HepG2 (cell line): ENCODE measurements around the gene FCN3. TPM values are rescaled to one million over a fixed set of nuclear protein-coding genes. Genes with fewer than 3 reads are reported as not detected.

Experiments
- IKZF1 ChIP-seq: fragments of 450-650 bp; IDR thresholded peaks from 2 replicates; pipeline ENCODE4 v1.7.1; 2016
- RFXANK ChIP-seq: IDR thresholded peaks from 2 replicates; pipeline ENCODE4 v1.6.1; 2016
- SALL2 ChIP-seq: sonication (generic); formaldehyde crosslinking; IDR thresholded peaks from 2 replicates; pipeline ENCODE4 v1.8.1; 2023; ENCODE audit warnings: mild to moderate bottlenecking, missing genetic modification reagents, inconsistent platforms
- TRAFD1 ChIP-seq: sonication (generic); formaldehyde crosslinking; IDR thresholded peaks from 2 replicates; pipeline ENCODE4 v1.5.1; 2020; ENCODE audit warnings: missing genetic modification reagents, mild to moderate bottlenecking, borderline replicate concordance
- ZNF263 ChIP-seq: sonication (generic); formaldehyde crosslinking; IDR thresholded peaks from 2 replicates; pipeline ENCODE4 v1.4.0; 2020; ENCODE audit warnings: missing genetic modification reagents
- polyA plus RNA-seq, 8 experiments: library from polyadenylated mRNA; depleted of rRNA in 3 of 8; stranded (reverse) in 7 of 8; unstranded in 1 of 8; fragments of >200 nt; fragmentation: Illumina TruSeq in 4 of 8; extraction: Trizol in 4 of 8; gene quantifications; 2 replicates each; pipeline versions ENCODE4 v1.2.1 to v1.2.3, GENCODE V29; 2011 to 2016; ENCODE audit warnings: low read depth in 4 of 8, missing spikeins in 1 of 8, mixed read lengths in 1 of 8; ENCODE audit not compliant: insufficient read depth in 1 of 8
- total RNA-seq, 5 experiments: library from RNA; depleted of rRNA; stranded (reverse); fragments of >200 nt; fragmentation: Illumina TruSeq; extraction: Trizol; gene quantifications; 2 replicates each; pipeline ENCODE4 v1.2.3, GENCODE V29; 2016; ENCODE audit warnings: low read depth in 1 of 5
- TF ChIP-seq, protein P1 (sequence below): sonication (generic); formaldehyde crosslinking; IDR thresholded peaks from 2 replicates; pipeline ENCODE4 v1.5.1; 2020; ENCODE audit warnings: mild to moderate bottlenecking, missing genetic modification reagents, borderline replicate concordance

FCN3 gene
- total and polyA plus RNA-seq, 2 of the 13 experiments (the other 11 are each of a cell fraction or from before 2014, with no cell fraction given), result not detected

GRCh38 chr1:27394925-27395324, 20.3 kb upstream of the FCN3 start (continued):
- TF ChIP-seq, protein P1, sequence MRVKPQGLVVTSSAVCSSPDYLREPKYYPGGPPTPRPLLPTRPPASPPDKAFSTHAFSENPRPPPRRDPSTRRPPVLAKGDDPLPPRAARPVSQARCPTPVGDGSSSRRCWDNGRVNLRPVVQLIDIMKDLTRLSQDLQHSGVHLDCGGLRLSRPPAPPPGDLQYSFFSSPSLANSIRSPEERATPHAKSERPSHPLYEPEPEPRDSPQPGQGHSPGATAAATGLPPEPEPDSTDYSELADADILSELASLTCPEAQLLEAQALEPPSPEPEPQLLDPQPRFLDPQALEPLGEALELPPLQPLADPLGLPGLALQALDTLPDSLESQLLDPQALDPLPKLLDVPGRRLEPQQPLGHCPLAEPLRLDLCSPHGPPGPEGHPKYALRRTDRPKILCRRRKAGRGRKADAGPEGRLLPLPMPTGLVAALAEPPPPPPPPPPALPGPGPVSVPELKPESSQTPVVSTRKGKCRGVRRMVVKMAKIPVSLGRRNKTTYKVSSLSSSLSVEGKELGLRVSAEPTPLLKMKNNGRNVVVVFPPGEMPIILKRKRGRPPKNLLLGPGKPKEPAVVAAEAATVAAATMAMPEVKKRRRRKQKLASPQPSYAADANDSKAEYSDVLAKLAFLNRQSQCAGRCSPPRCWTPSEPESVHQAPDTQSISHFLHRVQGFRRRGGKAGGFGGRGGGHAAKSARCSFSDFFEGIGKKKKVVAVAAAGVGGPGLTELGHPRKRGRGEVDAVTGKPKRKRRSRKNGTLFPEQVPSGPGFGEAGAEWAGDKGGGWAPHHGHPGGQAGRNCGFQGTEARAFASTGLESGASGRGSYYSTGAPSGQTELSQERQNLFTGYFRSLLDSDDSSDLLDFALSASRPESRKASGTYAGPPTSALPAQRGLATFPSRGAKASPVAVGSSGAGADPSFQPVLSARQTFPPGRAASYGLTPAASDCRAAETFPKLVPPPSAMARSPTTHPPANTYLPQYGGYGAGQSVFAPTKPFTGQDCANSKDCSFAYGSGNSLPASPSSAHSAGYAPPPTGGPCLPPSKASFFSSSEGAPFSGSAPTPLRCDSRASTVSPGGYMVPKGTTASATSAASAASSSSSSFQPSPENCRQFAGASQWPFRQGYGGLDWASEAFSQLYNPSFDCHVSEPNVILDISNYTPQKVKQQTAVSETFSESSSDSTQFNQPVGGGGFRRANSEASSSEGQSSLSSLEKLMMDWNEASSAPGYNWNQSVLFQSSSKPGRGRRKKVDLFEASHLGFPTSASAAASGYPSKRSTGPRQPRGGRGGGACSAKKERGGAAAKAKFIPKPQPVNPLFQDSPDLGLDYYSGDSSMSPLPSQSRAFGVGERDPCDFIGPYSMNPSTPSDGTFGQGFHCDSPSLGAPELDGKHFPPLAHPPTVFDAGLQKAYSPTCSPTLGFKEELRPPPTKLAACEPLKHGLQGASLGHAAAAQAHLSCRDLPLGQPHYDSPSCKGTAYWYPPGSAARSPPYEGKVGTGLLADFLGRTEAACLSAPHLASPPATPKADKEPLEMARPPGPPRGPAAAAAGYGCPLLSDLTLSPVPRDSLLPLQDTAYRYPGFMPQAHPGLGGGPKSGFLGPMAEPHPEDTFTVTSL (CRISPR knock-in tag), result no peak
- no peak for TF ChIP-seq TRAFD1 (CRISPR knock-in tag)
- TF ChIP-seq ZNF263 (CRISPR knock-in tag), result no peak
- no peak for TF ChIP-seq IKZF1
- no peak for TF ChIP-seq RFXANK (CRISPR knock-in tag)
- TF ChIP-seq SALL2, result no peak
